CD4-positive, alpha-beta T cell treated with Interferon alpha-2 for 1 hour (primary cell): ENCODE data around the gene CMTR2.

Source experiments
- DNase-seq, 2 donors: peaks; one replicate each; pipeline ENCODE4 v3.0.0-alpha.2; 2020 to 2022

Gene CMTR2

DNA sequence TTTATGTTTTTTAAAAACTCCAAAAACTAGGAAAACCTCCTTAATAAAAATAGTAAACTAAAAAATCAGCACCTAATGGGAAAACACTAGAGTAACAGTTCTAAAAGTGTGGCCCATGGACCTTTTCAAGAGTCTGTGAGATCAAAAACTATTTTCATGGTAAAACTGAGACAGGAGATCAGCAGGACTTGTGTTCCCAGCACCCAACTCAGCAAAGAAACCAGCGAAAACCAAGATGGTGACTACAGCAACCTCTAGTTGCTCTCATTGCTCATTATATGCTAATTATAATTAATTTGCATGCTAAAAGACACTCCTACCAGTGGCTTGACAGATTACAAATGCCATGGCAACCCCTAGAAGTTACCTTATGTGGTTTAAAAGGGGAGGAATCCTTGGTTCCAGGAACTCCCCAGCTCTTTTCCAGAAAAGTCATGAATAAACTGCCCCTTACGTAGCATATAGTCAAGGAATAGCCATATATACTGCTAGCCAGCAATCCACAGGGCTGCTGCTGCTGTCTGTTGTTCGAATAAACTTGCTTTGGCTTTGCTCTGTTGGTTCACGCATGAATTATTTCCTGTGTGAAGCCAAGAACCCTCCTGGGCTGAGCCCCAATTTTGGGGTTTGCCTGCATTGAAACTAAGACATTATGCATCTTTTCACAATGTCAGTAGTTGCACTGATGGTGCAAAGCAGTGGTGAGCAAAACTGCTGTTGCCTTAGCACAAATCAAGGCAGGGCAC is 12.4 kb downstream of the CMTR2 start:
- no peak for DNase-seq

DNA sequence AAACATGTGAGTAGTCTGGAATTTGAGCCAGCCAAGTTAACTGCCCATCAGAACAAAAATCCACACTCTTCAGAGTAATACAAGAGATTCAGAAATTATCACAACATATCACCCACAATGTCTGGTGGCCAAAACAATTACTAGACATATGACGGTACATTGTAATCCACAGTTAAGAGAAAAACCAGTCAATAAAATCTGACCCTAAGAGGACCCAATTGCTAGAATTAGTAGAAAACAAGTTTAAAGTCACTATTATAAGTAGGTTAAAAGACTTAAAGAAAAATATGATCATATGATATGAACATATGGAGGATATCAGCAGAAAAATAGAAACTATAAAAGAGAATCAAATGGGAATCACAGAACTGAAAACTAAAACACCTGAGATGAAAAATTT is 15.8 kb downstream of the CMTR2 start:
- DNase-seq = no peak

DNA sequence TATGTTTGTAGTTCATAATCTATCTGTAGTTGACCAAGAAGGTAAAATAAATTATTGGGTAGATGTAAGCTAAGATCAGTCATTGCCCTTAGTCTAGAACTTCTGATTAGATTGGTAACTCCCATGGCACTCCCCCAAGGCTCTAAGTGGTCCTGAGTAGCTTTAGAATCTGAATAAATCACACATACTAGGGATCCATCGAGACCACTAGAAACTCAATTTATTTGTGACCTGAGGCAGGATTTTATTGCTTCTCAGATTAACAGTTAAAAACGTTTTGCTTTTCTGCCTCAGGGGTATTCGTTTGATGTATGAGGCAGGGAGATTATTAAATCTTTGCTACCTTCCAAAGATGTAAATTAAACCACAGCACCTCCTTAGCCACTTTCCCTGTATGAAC is 24.9 kb downstream of the CMTR2 start:
- no peak for DNase-seq

DNA sequence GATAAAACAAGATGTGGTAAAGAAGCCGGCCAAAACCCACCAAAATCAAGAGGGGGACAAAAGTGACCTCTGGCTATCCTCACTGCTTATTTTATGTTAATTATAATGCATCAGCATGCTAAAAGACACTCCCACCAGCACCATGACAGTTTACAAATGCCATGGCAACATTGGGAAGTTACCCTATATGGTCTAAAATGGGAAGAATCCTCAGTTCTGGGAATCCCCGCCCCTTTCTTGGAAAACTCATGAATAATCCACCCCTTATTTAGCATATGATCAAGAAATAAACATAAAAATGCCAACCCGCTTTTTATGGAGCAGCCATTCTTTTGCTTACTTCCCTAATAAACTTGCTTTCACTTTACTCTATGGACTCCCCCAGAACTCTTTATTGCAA is 25.6 kb downstream of the CMTR2 start:
- no peak for DNase-seq

DNA sequence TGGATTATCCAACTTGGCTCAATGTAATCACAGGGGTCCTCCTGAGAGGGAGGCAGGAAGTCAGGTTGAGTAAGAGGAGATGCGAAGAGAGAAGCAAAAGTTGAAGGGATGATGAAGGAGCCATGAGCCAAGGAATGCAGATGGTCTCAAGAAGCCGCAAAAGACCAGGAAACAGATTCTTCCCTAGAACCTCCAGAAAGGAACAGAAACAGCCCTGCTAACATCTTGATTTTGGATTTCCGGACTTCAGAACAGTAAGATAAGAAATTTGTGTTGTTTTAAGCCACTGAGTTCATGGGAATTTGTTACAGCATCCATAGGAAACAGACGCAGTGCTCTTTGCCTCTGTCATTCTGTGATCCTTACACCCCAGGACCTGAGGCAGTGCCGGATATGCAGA is 26.8 kb downstream of the CMTR2 start:
- DNase-seq = no peak

DNA sequence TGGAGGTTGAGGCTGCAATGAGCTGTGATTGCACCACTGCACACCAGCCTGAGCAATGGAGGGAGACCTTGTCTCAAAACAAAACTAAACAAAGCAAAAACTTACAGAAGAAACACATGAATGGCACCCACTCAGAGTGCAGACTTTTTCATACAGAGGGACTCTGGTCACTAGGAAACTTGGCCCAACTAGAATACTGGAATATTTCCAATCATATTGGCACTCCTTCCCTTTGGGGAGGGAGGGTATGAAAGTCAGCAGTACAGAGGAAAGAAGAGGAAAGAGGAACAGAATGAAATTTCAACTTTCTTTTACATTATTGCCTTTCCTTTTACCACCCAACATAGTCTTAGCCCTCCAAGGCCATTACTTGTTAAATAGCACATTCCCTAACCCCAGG is 28.2 kb downstream of the CMTR2 start:
- no peak for DNase-seq

DNA sequence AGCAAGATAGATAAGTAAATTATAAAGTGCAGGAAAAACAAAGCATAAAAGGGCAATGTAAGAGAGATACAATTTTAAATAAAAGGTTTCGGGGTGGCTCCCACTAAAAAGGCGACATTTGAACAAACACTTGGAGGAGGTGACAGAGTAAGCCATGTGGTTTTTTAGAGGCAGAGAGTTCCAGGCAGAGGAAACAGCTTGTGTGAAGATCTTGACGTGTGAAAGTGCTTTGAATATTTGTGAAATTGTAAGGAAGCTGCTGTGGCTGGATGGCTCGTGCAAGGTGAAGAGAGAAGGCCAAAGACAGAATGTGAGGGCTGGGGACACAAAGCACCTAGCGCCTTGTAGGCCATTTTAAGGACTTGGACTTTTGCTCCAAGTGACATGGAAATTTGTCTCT is 30.1 kb downstream of the CMTR2 start:
- no peak for DNase-seq

DNA sequence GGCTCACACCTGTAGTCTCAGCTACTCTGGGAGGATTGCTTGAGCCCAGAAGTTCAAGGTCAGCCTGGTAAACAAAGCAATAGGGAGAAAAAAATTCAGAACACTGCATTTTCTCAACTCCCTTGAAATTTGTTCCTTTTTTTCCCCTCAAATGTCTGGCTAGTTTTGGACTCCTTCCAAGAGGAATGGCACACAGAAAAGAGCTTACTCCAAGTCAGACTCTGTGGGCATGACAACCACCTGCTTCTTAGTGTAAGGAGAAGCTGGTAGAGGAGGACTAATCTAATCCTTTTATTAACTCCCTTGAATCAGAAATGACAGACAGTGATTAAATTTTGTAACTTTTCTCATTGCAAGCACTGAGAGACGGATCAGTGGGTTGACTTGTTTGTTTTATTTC is 30.8 kb downstream of the CMTR2 start:
- no peak for DNase-seq

DNA sequence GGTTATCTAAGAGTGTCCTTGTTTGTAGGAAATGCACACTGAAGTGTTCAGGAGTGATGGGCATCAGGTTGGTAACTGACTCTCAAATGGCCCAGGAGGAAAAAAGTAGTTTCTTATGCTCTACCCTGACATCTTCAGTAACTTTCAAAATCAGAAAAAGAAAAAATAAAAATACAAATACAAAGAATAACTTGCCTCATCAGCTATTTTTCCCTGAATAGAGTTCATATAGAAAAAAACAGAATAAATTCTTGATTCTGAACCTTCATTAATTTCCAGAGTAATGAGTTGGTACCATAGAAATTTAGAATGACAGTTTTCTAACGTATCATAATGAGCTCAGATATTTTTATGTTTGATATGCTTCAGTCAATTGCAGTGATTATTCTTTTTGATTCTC is 31.4 kb downstream of the CMTR2 start:
- DNase-seq = no peak

DNA sequence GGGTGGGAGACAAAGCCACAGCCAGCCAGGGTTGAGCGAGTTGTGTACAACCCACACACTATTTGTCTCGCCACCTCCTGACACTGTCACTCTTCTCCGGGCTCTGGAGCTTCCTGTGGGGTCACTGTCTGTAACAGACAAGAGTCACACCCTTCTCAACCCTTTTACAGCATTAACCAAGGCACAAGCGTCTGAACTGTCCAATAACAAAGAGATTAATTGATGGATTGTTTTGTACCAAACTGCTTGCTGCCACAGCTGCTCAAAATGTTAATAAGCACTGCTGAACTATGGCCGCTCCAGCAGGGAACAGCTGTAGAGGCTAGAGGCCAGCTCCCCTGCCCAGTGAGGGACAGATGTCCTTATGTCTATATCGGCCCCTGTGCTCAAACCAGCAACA is 33.5 kb downstream of the CMTR2 start:
- peak in 1 of 2 donors; percentile 6 for DNase-seq

DNA sequence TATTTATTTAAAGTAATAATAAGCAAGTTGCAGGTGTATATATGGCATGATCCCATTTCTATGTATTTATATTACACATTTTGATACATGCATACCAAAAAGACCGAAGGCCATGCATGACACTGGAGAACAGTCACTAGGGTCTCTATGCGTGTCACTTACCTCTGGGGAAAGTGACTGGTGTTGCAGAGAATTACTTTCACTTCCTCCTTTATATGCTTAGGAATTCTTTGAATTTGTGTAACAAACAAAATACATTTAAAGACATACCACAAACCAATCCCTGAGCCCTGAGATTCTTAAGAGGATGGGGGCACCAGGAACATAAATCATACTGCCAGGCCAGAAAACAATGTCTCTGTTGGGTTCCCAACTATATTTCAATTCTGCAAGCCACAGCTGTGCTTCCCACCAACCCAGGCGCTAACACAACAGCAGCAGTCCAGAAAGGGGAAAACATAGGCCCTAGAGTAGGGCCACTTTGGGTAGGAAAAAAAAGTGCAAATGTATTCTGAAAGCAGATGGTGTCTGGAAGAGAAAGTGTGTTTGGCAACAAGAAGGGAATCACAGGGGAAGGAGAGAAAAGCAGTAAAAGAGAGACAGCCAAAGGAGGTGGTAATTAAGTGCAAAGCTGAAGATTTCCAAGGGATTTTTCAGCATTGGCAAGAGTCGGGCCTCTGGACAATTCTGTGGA is 34.2 kb downstream of the CMTR2 start:
- no peak for DNase-seq

DNA sequence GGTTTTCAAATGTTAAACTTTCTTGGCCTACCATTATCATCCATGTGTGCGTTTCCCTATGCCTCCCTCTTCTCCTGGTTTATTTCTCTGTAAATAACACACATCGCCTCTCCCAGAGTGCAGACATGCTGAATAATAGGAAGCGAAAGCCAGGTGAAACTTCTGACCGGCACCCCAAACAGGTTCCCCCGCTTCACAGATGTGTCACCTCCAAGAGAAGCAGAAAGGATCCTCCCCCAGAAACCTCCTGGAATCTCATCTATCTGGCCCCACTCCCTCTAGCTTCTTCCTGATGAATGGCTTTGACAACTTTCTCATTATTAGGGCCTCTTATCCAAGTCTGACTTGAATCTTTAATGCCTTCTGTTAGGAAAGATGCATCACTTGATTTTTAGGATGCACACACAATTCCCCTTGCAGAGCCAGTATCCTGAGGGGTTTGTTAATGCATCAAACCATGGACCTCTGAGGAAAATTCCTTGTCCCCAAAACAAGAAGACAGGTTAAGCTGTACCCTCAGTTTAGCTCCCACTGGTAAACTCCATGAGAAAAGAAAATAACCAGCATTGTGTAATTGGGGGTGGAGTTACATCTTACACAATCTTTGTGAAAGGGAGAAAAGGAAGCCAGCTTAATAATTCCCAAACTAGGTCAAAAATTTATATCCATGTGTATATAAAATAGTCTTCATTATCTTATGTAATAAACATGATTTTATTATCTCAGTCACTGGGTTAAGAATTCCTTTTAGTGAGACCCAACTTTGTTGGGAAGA is 38.6 kb downstream of the CMTR2 start:
- no peak for DNase-seq

DNA sequence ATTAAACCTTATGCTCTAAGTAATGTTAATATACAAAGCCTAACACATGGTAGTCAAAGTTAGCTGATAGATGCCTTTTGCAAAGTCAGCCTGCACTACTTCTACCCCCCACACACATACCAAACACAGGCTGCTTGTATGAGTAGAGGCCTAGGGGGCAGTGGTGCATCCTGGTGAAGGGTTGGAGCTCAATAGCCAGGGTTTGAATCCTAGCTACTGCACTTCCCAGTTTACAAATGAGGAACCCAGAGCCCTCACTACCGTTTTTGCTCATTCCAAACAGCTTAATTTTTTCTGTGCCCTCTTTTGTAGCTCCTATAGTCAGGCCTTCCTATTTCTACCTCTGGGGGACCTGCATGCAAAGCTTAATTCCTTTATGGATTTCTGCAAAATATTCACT is 39.8 kb downstream of the CMTR2 start:
- DNase-seq = no peak

DNA sequence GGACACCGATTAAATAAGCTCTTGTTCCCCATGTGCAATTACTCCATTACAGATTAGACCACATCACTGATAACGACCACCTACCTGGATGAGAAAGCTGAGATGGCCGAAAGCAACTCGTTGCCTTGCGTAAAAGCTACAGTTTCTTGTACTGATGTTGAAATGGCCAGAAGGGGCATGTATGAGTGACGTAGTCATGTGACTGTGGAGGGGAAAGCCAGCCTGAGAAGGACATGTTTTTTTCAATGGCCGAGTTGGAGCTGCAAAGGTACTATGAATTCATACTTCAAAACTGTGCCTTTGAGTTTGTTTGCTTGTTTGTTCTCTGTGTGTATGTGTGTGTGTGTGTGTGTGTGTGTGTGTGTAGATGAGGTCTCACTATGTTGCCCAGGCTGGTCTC is 41.7 kb downstream of the CMTR2 start:
- DNase-seq = no peak

DNA sequence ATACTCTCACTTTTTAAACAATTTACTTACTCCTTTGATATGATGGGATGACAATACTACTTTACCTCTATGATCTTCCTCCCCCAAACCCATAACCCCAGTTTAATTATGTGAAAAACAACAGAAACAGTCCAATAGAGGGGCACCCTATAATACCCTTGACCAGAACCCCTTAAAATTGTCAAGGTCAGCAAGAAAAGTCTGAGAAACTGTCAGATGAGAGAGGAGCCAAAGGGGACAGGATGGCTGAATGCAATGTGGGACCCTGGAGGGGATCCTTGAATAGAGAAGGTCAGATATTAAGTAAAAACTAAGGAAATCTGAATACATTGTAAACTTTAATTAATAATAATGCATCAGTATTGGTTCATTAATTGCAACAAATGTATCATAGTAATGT is 42.9 kb downstream of the CMTR2 start:
- no peak for DNase-seq

DNA sequence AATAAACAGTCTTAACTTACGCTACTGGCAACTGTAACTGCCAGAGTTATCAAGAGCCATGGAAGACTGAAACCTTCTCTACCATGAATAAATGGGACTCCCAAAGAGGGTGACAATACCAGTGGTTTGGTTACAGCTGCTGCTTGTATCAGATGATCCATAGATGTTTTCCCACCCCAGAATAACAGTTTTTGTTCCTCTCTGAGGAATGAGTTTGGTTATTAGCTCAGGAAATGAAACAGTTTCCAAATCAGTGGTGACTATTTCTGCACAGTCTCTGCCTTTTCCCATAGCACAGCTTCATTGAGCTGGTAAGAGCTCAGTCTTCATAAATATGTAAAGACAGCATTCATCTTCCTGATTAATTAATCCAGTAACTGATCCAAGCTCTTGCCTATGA is 44.7 kb downstream of the CMTR2 start:
- DNase-seq = no peak

DNA sequence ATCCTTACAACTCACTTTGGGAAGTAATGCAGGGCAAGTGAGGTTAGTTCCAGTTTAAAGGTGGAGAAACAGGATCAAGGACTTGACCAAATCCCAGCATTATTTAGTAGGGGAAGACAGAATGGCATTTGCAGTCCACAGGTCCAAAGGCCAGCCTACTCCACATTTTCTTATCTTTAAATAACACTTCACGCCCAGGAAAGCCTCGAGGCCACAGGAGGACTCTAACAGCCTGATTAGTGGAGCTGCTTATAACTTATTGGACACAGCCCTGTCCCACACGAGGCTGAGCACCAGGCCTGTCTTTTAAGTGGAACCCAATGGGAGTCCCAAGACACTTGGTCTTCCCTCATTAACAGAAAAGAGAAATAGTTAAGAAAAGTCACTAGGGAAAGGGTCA is 46.6 kb downstream of the CMTR2 start:
- no peak for DNase-seq

DNA sequence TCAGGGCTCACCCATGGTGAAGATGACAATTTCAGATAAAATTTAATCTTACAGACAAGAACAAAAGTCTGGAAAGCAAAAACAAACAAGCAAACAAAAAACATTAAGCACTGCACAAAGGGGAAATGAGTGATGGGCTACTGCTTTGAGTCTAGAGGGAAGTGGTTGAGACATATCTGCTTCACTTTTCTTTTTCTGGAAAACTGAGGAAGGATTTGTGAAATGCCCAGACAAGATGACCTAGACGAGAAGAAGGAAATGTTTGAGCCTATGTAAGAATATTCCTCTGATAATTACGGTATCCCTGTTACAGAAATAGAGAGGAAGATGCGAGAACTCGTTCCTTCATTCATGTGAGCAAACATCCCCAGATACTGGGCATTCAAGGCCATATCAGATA is 47.2 kb downstream of the CMTR2 start:
- no peak for DNase-seq
